DND-41 (cell line): Measurements from ENCODE around the gene OR6M1.

ENCODE experiments used
- ATAC-seq: fragments of 200-7000 bp; cut with Tn5 transposase; 3 replicates; pipeline ENCODE4 v1.9.1; 2021; ENCODE audit warnings: low read depth; ENCODE audit not compliant: insufficient read depth
- DNase-seq: peaks from one replicate; pipeline ENCODE4 v3.0.0-alpha.2; 2020
- H2AFZ ChIP-seq: 2 replicates; pipeline ENCODE4 v1.6.0; 2012; ENCODE audit warnings: low read depth, low read length
- H3K27ac ChIP-seq: 2 replicates; pipeline ENCODE4 v1.5.1; 2012; ENCODE audit warnings: low read length, inconsistent platforms
- H3K27me3 ChIP-seq: fragments of 200-600 bp; sonication (generic); 2 replicates; pipeline ENCODE4 v1.6.0; 2012; ENCODE audit warnings: low read length, mild to moderate bottlenecking, inconsistent platforms; ENCODE audit not compliant: insufficient read depth, poor library complexity
- H3K36me3 ChIP-seq: 2 replicates; pipeline ENCODE4 v1.5.1; 2012; ENCODE audit warnings: low read length, inconsistent platforms; ENCODE audit not compliant: insufficient read depth
- H3K4me1 ChIP-seq: 2 replicates; pipeline ENCODE4 v1.5.1; 2012; ENCODE audit warnings: mild to moderate bottlenecking, low read length; ENCODE audit not compliant: insufficient read depth
- H3K4me2 ChIP-seq: 2 replicates; pipeline ENCODE4 v1.6.0; 2012; ENCODE audit warnings: mild to moderate bottlenecking, moderate library complexity, low read length, inconsistent platforms; ENCODE audit not compliant: insufficient read depth
- H3K4me3 ChIP-seq, 2 experiments: fragments of 200-600 bp in 1 of 2; shearing (Covaris generic) in 1 of 2; 2 replicates each; pipeline ENCODE4 v1.5.1; 2012 to 2016; ENCODE audit warnings: inconsistent platforms in 2 of 2, low read length in 2 of 2, mild to moderate bottlenecking in 2 of 2, low read depth in 1 of 2, moderate library complexity in 1 of 2
- H3K79me2 ChIP-seq: 2 replicates; pipeline ENCODE4 v1.6.0; 2012; ENCODE audit warnings: low read length, inconsistent platforms; ENCODE audit not compliant: insufficient read depth
- H3K9ac ChIP-seq: 2 replicates; pipeline ENCODE4 v1.6.0; 2012; ENCODE audit warnings: low read depth, mild to moderate bottlenecking, inconsistent platforms, low read length, moderate library complexity
- H3K9me3 ChIP-seq: 2 replicates; pipeline ENCODE4 v1.5.1; 2012; ENCODE audit warnings: low read length, moderate library complexity, mild to moderate bottlenecking, inconsistent platforms; ENCODE audit not compliant: insufficient read depth, severe bottlenecking
- H4K20me1 ChIP-seq: 2 replicates; pipeline ENCODE4 v1.6.0; 2012; ENCODE audit warnings: low read length; ENCODE audit not compliant: insufficient read depth
- EZH2 ChIP-seq: IDR thresholded peaks from 3 replicates; pipeline ENCODE4 v1.6.1; 2012; ENCODE audit warnings: borderline replicate concordance, low read depth, mild to moderate bottlenecking, moderate library complexity, low read length, inconsistent platforms; ENCODE audit not compliant: severe bottlenecking
- TF ChIP-seq, protein P1 (sequence below): IDR thresholded peaks from 2 replicates; pipeline ENCODE4 v1.5.1; 2012; ENCODE audit warnings: borderline replicate concordance, low read length, moderate library complexity, mild to moderate bottlenecking; ENCODE audit not compliant: poor library complexity, severe bottlenecking; ENCODE audit errors: extremely low read depth

The OR6M1 gene

DNA sequence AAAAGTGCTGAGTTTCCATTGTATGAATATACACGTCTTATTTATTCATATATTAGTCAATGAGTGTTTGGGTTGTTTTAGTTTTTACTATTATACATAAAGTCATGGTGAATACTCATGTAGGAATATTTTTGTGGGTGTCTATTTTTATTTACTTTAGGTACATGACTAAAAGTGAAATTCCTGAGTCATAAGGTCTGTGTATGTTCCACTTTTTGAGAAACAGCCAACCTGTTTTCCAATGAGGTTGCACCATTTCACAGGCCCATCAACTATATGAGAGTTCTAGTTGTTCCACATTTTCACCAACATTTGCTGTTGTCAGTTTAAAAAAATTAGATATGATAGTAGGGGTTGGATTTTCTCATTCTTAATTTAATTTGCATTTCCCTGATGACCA is 45.3 kb downstream of the OR6M1 start:
- Histone ChIP-seq H3K27ac (no peak overlapping the region), H4K20me1 (no peaks in the 10 kb centered on the region), H3K79me2 (no peaks in the 10 kb centered on the region), H2AFZ (no peak overlapping the region), H3K4me3 (no peak overlapping the region), H3K9ac (no peak overlapping the region), H3K4me2 (no peak overlapping the region), H3K36me3 (no peaks in the 10 kb centered on the region), H3K9me3 (peaks cover 9% of the 10 kb centered on the region), H3K27me3 (peaks cover 11% of the 10 kb centered on the region), H3K4me1 (no peaks in the 10 kb centered on the region)
- no peak for ATAC-seq
- TF ChIP-seq, protein P1, sequence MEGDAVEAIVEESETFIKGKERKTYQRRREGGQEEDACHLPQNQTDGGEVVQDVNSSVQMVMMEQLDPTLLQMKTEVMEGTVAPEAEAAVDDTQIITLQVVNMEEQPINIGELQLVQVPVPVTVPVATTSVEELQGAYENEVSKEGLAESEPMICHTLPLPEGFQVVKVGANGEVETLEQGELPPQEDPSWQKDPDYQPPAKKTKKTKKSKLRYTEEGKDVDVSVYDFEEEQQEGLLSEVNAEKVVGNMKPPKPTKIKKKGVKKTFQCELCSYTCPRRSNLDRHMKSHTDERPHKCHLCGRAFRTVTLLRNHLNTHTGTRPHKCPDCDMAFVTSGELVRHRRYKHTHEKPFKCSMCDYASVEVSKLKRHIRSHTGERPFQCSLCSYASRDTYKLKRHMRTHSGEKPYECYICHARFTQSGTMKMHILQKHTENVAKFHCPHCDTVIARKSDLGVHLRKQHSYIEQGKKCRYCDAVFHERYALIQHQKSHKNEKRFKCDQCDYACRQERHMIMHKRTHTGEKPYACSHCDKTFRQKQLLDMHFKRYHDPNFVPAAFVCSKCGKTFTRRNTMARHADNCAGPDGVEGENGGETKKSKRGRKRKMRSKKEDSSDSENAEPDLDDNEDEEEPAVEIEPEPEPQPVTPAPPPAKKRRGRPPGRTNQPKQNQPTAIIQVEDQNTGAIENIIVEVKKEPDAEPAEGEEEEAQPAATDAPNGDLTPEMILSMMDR = no peak
- no peak for TF ChIP-seq EZH2
- no peak for DNase-seq

DNA sequence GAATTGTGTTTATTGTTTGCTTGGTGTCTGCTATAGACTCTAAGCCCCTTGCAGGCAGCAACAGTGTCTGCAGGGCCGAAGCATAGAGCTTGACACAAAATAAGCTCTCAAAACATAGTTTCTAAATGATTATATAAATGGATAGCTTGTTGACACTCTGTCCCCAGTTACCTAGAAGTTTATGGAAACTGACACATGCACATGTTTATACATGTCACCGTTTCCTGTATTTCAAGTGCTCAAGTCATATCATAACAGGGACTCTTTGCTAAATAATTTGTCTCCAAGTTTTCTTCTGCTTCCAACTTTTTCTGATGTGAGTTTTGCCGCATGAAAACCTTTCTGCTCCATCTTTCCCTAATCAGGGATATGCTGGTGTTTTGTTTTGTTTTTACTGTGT is 48.2 kb downstream of the OR6M1 start:
- no peak for TF ChIP-seq EZH2
- TF ChIP-seq, protein P1 = no peak
- H3K9me3 ChIP-seq = peaks cover 9% of the 10 kb centered on the region
- no peak overlapping the region for H3K4me3 ChIP-seq
- DNase-seq = no peak
- ATAC-seq = no peak
- H3K4me2 ChIP-seq = no peak overlapping the region
- H3K27ac ChIP-seq = no peak overlapping the region
- no peaks in the 10 kb centered on the region for H3K36me3 ChIP-seq
- H3K27me3 ChIP-seq = peaks cover 11% of the 10 kb centered on the region
- no peak overlapping the region for H3K9ac ChIP-seq
- H2AFZ ChIP-seq = no peak overlapping the region
- no peaks in the 10 kb centered on the region for H3K79me2 ChIP-seq
- no peaks in the 10 kb centered on the region for H3K4me1 ChIP-seq
- no peaks in the 10 kb centered on the region for H4K20me1 ChIP-seq

DNA sequence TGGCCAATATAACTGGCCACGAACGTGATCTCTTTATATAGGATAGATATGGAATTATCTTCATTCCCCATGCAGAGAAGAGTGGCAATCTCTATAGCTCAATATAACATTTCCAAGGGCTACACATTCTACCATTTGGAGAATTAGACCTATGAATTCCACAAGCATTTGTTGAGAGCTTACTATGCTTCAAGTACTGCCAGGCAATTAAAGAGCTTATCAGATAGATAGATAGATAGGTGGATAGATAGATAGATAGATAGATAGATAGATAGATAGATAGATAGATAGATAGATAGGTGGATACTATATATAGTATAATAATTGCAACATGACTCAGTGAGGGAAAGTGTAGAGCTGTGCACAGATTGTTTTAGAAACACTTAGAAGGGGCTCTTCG is 50.3 kb downstream of the OR6M1 start:
- no peaks in the 10 kb centered on the region for H3K9me3 ChIP-seq
- no peak overlapping the region for H3K27ac ChIP-seq
- no peaks in the 10 kb centered on the region for H4K20me1 ChIP-seq
- ATAC-seq (no peak), DNase-seq (no peak)
- H3K27me3 ChIP-seq = peaks cover 16% of the 10 kb centered on the region
- no peaks in the 10 kb centered on the region for H3K4me1 ChIP-seq
- H3K9ac ChIP-seq = no peak overlapping the region
- H3K79me2 ChIP-seq = no peaks in the 10 kb centered on the region
- no peaks in the 10 kb centered on the region for H3K36me3 ChIP-seq
- no peak for TF ChIP-seq EZH2
- TF ChIP-seq, protein P1 = no peak
- no peak overlapping the region for H2AFZ ChIP-seq
- no peak overlapping the region for H3K4me3 ChIP-seq
- no peak overlapping the region for H3K4me2 ChIP-seq
